Upper lobe of left lung (tissue), 4 donors: ENCODE results near the gene ERCC5.

Source experiments
- POLR2A ChIP-seq, 4 donors: fragments of 450-650 bp; IDR thresholded peaks; one replicate each; pipeline ENCODE4 v1.5.1; 2016 to 2017; ENCODE audit warnings: antibody characterized with exemption in 4 of 4, mild to moderate bottlenecking in 2 of 4
- TF ChIP-seq, protein P1 (sequence below), 6 experiments: fragments of 450-650 bp in 4 of 6; fragments of 200-600 bp in 2 of 6; sonication (generic) in 2 of 6; IDR thresholded peaks; one replicate each; pipeline ENCODE4 v1.5.1; 2016 to 2019; ENCODE audit warnings: antibody characterized with exemption in 6 of 6

DNA sequence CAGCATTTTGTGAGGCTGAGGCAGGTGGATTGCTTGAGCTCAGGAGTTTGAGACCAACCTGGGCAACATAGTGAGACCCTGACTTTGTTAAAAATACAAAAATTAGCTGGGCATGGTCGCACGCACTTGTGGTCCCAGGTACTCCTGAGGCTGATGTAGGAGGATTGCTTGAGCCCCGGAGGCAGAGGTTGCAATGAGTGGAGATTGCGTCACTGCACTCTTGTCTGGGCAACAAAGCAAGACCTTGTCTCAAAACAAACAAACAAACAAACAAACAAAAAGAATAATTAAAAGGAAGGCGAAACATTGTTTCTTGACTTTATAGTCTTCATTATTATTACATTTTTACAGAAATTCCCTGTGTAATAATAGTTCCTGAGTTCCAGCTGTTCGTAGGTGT lies 31.0 kb upstream of the ERCC5 start:
- TF ChIP-seq, protein P1, sequence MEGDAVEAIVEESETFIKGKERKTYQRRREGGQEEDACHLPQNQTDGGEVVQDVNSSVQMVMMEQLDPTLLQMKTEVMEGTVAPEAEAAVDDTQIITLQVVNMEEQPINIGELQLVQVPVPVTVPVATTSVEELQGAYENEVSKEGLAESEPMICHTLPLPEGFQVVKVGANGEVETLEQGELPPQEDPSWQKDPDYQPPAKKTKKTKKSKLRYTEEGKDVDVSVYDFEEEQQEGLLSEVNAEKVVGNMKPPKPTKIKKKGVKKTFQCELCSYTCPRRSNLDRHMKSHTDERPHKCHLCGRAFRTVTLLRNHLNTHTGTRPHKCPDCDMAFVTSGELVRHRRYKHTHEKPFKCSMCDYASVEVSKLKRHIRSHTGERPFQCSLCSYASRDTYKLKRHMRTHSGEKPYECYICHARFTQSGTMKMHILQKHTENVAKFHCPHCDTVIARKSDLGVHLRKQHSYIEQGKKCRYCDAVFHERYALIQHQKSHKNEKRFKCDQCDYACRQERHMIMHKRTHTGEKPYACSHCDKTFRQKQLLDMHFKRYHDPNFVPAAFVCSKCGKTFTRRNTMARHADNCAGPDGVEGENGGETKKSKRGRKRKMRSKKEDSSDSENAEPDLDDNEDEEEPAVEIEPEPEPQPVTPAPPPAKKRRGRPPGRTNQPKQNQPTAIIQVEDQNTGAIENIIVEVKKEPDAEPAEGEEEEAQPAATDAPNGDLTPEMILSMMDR (IDR thresholded peaks at IDR 0.05): no peak
- TF ChIP-seq POLR2A (IDR thresholded peaks at IDR 0.05): no peak
